ENCODE measurements around the gene ELK4. TPM values are rescaled to one million over a fixed set of nuclear protein-coding genes. Genes with fewer than 3 reads are reported as not detected.

Gene ELK4
- total and polyA plus RNA-seq, 8 donors, result 3.5 to 38.7 (median 11.7) TPM

- H3K4me1 ChIP-seq, result peaks cover 26 to 79% (median 40%) of the 10 kb centered on the region in 4 donors
- WGBS, 5 donors, result 87 to 90% (median 87%) methylated on average over 4 to 5 of the region's 5 CpGs
- H3K4me3 ChIP-seq, result no peak overlapping the region
- H3K36me3 ChIP-seq, result no peaks in the 10 kb centered on the region
- TF ChIP-seq CTCF (IDR thresholded peaks at IDR 0.05) (no peak), EP300 (IDR thresholded peaks at IDR 0.05) (no peak), POLR2AphosphoS5 (IDR thresholded peaks at IDR 0.05) (no peak), POLR2A (IDR thresholded peaks at IDR 0.05) (no peak)
- peak overlapping the region in 3 of 5 donors; percentile 60 to 87 (median 82) for H3K27ac ChIP-seq
- H3K9me3 ChIP-seq, result no peaks in the 10 kb centered on the region
- no peak for DNase-seq
- intact Hi-C loops (cut with DNase I; ENCODE audit: low total_unique reads), result no loop called here
- H3K27me3 ChIP-seq, result peaks cover 0 to 26% (median 0%) of the 10 kb centered on the region in 3 donors
Observed at GRCh38 chr1:205670150-205670446, 38.3 kb upstream of the ELK4 start.

- TF ChIP-seq EP300 (IDR thresholded peaks at IDR 0.05), result no peak
- TF ChIP-seq POLR2A (IDR thresholded peaks at IDR 0.05), result no peak
- TF ChIP-seq CTCF (IDR thresholded peaks at IDR 0.05), result no peak
- TF ChIP-seq POLR2AphosphoS5 (IDR thresholded peaks at IDR 0.05), result no peak
- WGBS, 5 donors, result 50 to 64% (median 57%) methylated on average over 16 to 20 of the region's 20 CpGs
- Histone ChIP-seq H3K36me3 (no peaks in the 10 kb centered on the region), H3K27ac (peak overlapping the region; percentile 25 to 87 (median 60)), H3K4me3 (no peak overlapping the region), H3K4me1 (peaks cover 31 to 84% (median 45%) of the 10 kb centered on the region in 4 donors), H3K9me3 (no peaks in the 10 kb centered on the region), H3K27me3 (peaks cover 0 to 26% (median 0%) of the 10 kb centered on the region in 3 donors)
- intact Hi-C loops (cut with DNase I; ENCODE audit: low total_unique reads), result loop anchor here (10.0 kb wide), 1 partner anchor 45 kb away; no protein-coding TSS in a partner anchor
- DNase-seq, result peak in 1 of 2 donors; percentile 64
Observed at GRCh38 chr1:205669341-205670149, 37.7 kb upstream of the ELK4 start.

- Histone ChIP-seq H3K27ac (peak overlapping the region; percentile 28 to 87 (median 60)), H3K36me3 (no peaks in the 10 kb centered on the region), H3K27me3 (peaks cover 0 to 26% (median 0%) of the 10 kb centered on the region in 3 donors), H3K4me1 (peaks cover 32 to 90% (median 50%) of the 10 kb centered on the region in 4 donors), H3K4me3 (no peak overlapping the region), H3K9me3 (no peaks in the 10 kb centered on the region)
- intact Hi-C loops (cut with DNase I; ENCODE audit: low total_unique reads), result loop anchor here (10.0 kb wide), 1 partner anchor 46 kb away; no protein-coding TSS in a partner anchor
- DNase-seq, result peak in 1 of 2 donors; percentile 62
- no peak for TF ChIP-seq EP300 (IDR thresholded peaks at IDR 0.05)
- WGBS, 5 donors, result 64 to 73% (median 70%) methylated on average over 5 of the region's 5 CpGs
Observed at GRCh38 chr1:205668951-205669340, 37.1 kb upstream of the ELK4 start.

- peaks cover 0 to 2% (median 0%) of the 10 kb centered on the region in 4 donors for H3K36me3 ChIP-seq
- intact Hi-C loops (cut with DNase I; ENCODE audit: low total_unique reads), result loop anchor here (10.0 kb wide), 1 partner anchor 47 kb away; no protein-coding TSS in a partner anchor
- no peak for DNase-seq
Observed at GRCh38 chr1:205667909-205668643, 36.3 kb upstream of the ELK4 start.

More at GRCh38 chr1:205667909-205668643, 36.3 kb upstream of the ELK4 start:
- Histone ChIP-seq H3K27me3 (peaks cover 0 to 26% (median 0%) of the 10 kb centered on the region in 3 donors), H3K9me3 (no peaks in the 10 kb centered on the region), H3K27ac (peak overlapping the region; percentile 24 to 87 (median 34)), H3K4me3 (no peak overlapping the region), H3K4me1 (peaks cover 32 to 92% (median 50%) of the 10 kb centered on the region in 4 donors)
- 65 to 86% (median 75%) methylated on average over 11 of the region's 11 CpGs for WGBS, 5 donors
- TF ChIP-seq POLR2A (IDR thresholded peaks at IDR 0.05) (no peak), EP300 (IDR thresholded peaks at IDR 0.05) (no peak), POLR2AphosphoS5 (IDR thresholded peaks at IDR 0.05) (no peak), CTCF (IDR thresholded peaks at IDR 0.05) (no peak)
